RWPE1 (cell line): ENCODE data around the gene PLD3.

ENCODE experiments used
- CTCF ChIA-PET: fragments of 350-600 bp; sonication (Branson Sonifier 250); formaldehyde crosslinking; extraction: SDS; loops from one replicate; lab custom pipeline; 2021; lab: Yijun Ruan, JAX
- POLR2A ChIA-PET: fragments of 400-600 bp; formaldehyde crosslinking; extraction: SDS; loops from one replicate; lab custom pipeline; 2020; ENCODE audit warnings: antibody characterized with exemption; ENCODE audit not compliant: low non-redundant PET; lab: Yijun Ruan, JAX
- DNase-seq: peaks from one replicate; pipeline ENCODE4 v3.0.0; 2012; ENCODE audit warnings: low spot score
- H3K27ac ChIP-seq: fragments of 450-650 bp; 2 replicates; pipeline ENCODE4 v1.5.1; 2017
- CTCF ChIP-seq: fragments of 450-650 bp; conservative IDR thresholded peaks from 2 replicates; pipeline ENCODE4 v1.5.1; 2017; ENCODE audit warnings: low read depth, mild to moderate bottlenecking

PLD3 gene

DNA sequence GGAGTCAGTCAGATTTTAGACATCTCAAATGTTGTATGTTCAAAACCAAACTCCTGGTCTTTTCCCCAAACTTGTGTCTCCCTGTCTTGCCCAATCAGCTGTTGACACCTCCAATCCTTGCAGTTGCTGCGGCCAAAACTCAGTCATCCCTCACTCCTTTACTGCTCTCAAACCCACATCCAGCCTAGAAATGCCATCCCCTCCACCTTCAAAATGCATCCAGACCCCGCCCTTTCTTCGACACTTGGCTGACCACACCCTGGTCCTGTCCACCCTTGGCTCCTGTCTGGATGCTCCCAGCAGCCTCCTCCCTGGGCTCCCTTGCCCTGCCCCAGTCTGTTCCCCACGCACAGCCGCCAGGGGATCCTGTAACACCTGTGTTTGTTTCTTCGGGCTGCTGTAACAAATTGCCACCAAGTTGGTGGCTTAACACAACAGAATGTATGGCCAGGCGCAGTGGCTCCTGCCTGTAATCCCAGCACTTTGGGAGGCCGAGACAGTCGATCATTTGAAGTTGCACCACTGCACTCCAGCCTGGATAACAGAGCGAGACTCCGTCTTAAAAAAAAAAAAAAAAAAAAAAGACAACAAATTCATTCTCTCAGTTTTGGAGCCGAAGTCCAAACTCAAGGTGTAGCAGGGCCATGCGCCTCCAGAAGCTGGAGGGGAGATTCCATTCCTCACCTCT, 11.7 kb downstream of the PLD3 start:
- no peak for TF ChIP-seq CTCF
- no peak for DNase-seq
- POLR2A ChIA-PET: no interaction called here
- CTCF ChIA-PET: interaction anchor here (0.7 kb wide), 1 partner anchor 235 kb away, joined by 4 read pairs; no protein-coding TSS in a partner anchor
- peak overlapping the region; percentile 24; the same call in 1 of the 2 replicates for H3K27ac ChIP-seq

DNA sequence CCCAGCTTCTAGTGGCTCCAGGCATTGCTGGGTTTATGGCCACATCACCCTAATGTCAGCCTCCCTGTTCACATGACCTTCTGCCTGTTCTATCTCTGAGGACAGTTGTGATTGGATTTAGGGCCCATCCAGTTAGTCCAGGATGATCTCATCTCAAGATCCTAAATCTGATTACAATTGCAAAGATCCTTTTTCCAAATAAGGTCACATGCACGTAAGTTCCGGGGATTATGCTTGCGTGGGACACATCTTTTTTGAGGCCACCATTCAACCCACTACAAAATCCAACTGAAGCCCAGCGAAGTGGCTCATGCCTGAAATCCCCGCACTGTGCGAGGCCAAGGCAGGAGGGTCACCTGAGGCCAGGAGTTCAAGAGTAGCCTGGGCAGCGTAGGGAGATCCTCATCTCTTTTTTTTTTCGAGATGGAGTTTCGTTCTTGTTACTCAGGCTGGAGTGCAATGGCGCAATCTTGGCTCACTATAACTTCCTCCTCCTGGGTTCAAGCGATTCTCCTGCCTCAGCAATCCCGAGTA, 12.3 kb downstream of the PLD3 start:
- H3K27ac ChIP-seq: peak overlapping the region; percentile 24
- TF ChIP-seq CTCF: no peak
- no peak for DNase-seq
- ChIA-PET CTCF (interaction anchor here (0.7 kb wide), 2 partner anchors 234 to 236 kb away, joined by 3 to 4 read pairs; no protein-coding TSS in a partner anchor), POLR2A (no interaction called here)

GRCh38 chr19:40362160-40362559, 13.7 kb downstream of the PLD3 start:
- no peak overlapping the region for H3K27ac ChIP-seq
- ChIA-PET CTCF (no interaction called here), POLR2A (no interaction called here)
- TF ChIP-seq CTCF: no peak
- DNase-seq: no peak

- CTCF ChIA-PET: no interaction called here
- DNase-seq: no peak
These were observed 14.6 kb downstream of the PLD3 start for GRCh38 chr19:40363069-40363468.

GRCh38 chr19:40365010-40365409, 16.5 kb downstream of the PLD3 start:
- no peak for DNase-seq

More at GRCh38 chr19:40363069-40363468, 14.6 kb downstream of the PLD3 start:
- POLR2A ChIA-PET: no interaction called here
- no peak for TF ChIP-seq CTCF
- no peak overlapping the region for H3K27ac ChIP-seq

More at GRCh38 chr19:40365010-40365409, 16.5 kb downstream of the PLD3 start:
- no peak overlapping the region for H3K27ac ChIP-seq
- TF ChIP-seq CTCF: no peak
- ChIA-PET CTCF (interaction anchor here (0.6 to 0.8 kb wide), 2 partner anchors 58 to 60 kb away, joined by 4 to 5 read pairs; no protein-coding TSS in a partner anchor), POLR2A (interaction anchor here (0.6 kb wide), 1 partner anchor 38 kb away, joined by 3 read pairs; no protein-coding TSS in a partner anchor)
